Thoracic aorta (tissue), 2 donors: ENCODE measurements around the gene NUMBL. TPM values are rescaled to one million over a fixed set of nuclear protein-coding genes. Genes with fewer than 3 reads are reported as not detected.

Source experiments
- ATAC-seq: fragments of 150-250 bp; one replicate; pipeline ENCODE4 v1.8.0; 2017; ENCODE audit warnings: low read depth; ENCODE audit not compliant: insufficient number of reproducible peaks, low FRiP score
- DNase-seq: peaks from one replicate; pipeline ENCODE4 v3.0.0-alpha.2; 2020; ENCODE audit warnings: low spot score
- H3K27ac ChIP-seq, 2 donors: fragments of 200-600 bp; sonication (generic); 1 replicate in 1 of 2; 2 replicates in 1 of 2; pipeline ENCODE4 v1.5.1; 2016; ENCODE audit warnings: mild to moderate bottlenecking in 2 of 2, moderate library complexity in 2 of 2
- H3K27me3 ChIP-seq: fragments of 200-600 bp; sonication (generic); replicated peaks from 2 replicates; pipeline ENCODE4 v1.6.0; 2016; ENCODE audit warnings: mild to moderate bottlenecking; ENCODE audit not compliant: insufficient read depth
- H3K36me3 ChIP-seq: fragments of 200-600 bp; sonication (generic); one replicate; pipeline ENCODE4 v1.5.1; 2016
- H3K4me1 ChIP-seq, 2 donors: fragments of 200-600 bp; sonication (generic); 1 replicate in 1 of 2; 2 replicates in 1 of 2; pipeline versions ENCODE4 v1.5.1 to v1.6.0; 2016; ENCODE audit warnings: low read depth in 2 of 2, mild to moderate bottlenecking in 1 of 2; ENCODE audit not compliant: control insufficient read depth in 1 of 2
- H3K4me3 ChIP-seq: fragments of 200-600 bp; sonication (generic); 2 replicates; pipeline ENCODE4 v1.5.1; 2016; ENCODE audit warnings: mild to moderate bottlenecking
- H3K9me3 ChIP-seq: fragments of 200-600 bp; sonication (generic); 2 replicates; pipeline ENCODE4 v1.5.1; 2016
- CTCF ChIP-seq: fragments of 200-600 bp; sonication (generic); IDR thresholded peaks from one replicate; pipeline ENCODE4 v1.5.1; 2019; ENCODE audit warnings: antibody characterized with exemption
- total RNA-seq, 2 donors: library from RNA; depleted of rRNA; stranded (reverse); fragments of >200 nt; gene quantifications; one replicate each; pipeline versions ENCODE4 v1.1.0 to v1.2.3, GENCODE V29; 2016

NUMBL gene
- total RNA-seq, 2 donors from 2014 or later: 101 to 133 TPM

GRCh38 chr19:40689339-40690049, 957 bp downstream of the NUMBL start:
- Histone ChIP-seq H3K9me3 (no peaks in the 10 kb centered on the region), H3K4me1 (peaks cover 3 to 32% of the 10 kb centered on the region in 2 donors), H3K36me3 (peaks cover 12% of the 10 kb centered on the region), H3K27ac (peak overlapping the region; percentile 81 to 89), H3K27me3 (no peaks in the 10 kb centered on the region), H3K4me3 (peak overlapping the region; percentile 96)
- DNase-seq (no peak), ATAC-seq (no peak)
- no peak for TF ChIP-seq CTCF

- H3K36me3 ChIP-seq: peaks cover 18% of the 10 kb centered on the region
- TF ChIP-seq CTCF: no peak
- peak overlapping the region; percentile 81 to 89 for H3K27ac ChIP-seq
- DNase-seq (no peak), ATAC-seq (no peak)
- H3K27me3 ChIP-seq: no peaks in the 10 kb centered on the region
- H3K9me3 ChIP-seq: no peaks in the 10 kb centered on the region
- peak overlapping the region; percentile 96 for H3K4me3 ChIP-seq
- peaks cover 3 to 32% of the 10 kb centered on the region in 2 donors for H3K4me1 ChIP-seq
These were observed 1.5 kb downstream of the NUMBL start for GRCh38 chr19:40688987-40689338.

GRCh38 chr19:40688309-40688708, 2.1 kb downstream of the NUMBL start:
- Histone ChIP-seq H3K4me3 (peak overlapping the region; percentile 96), H3K27me3 (no peaks in the 10 kb centered on the region), H3K36me3 (peaks cover 24% of the 10 kb centered on the region), H3K27ac (peak overlapping the region; percentile 47 to 81), H3K9me3 (no peaks in the 10 kb centered on the region), H3K4me1 (peaks cover 3 to 32% of the 10 kb centered on the region in 2 donors)
- no peak for TF ChIP-seq CTCF
- DNase-seq: no peak
- no peak for ATAC-seq

GRCh38 chr19:40687525-40688016, 2.9 kb downstream of the NUMBL start:
- ATAC-seq (peak; percentile 21), DNase-seq (peak; percentile 83)
- Histone ChIP-seq H3K27me3 (no peaks in the 10 kb centered on the region), H3K36me3 (peaks cover 32% of the 10 kb centered on the region), H3K4me3 (peak overlapping the region; percentile 11), H3K9me3 (no peaks in the 10 kb centered on the region), H3K4me1 (peaks cover 3 to 32% of the 10 kb centered on the region in 2 donors), H3K27ac (peak overlapping the region; percentile 48 to 58)
- no peak for TF ChIP-seq CTCF

GRCh38 chr19:40686882-40687524, 3.4 kb downstream of the NUMBL start:
- ATAC-seq (no peak), DNase-seq (no peak)
- Histone ChIP-seq H3K4me3 (peak overlapping the region; percentile 11), H3K27ac (peak overlapping the region; percentile 48 to 58), H3K36me3 (peaks cover 37% of the 10 kb centered on the region), H3K9me3 (no peaks in the 10 kb centered on the region), H3K27me3 (no peaks in the 10 kb centered on the region), H3K4me1 (peaks cover 3 to 32% of the 10 kb centered on the region in 2 donors)
- no peak for TF ChIP-seq CTCF
